Lung (tissue), 12 donors: ENCODE data around the gene LXN. TPM values are rescaled to one million over a fixed set of nuclear protein-coding genes. Genes with fewer than 3 reads are reported as not detected.

Experiments used
- ATAC-seq: fragments of 200-7000 bp; cut with Tn5 transposase; one replicate; pipeline ENCODE4 v1.9.1; 2020; ENCODE audit warnings: moderate number of reproducible peaks; ENCODE audit not compliant: insufficient read depth, low FRiP score
- DNase-seq, 3 donors: peaks; one replicate each; pipeline ENCODE4 v3.0.0-alpha.2; 2013 to 2017
- H3K27ac ChIP-seq, 2 donors: one replicate each; pipeline ENCODE4 v1.5.1; 2013; ENCODE audit warnings: mild to moderate bottlenecking in 2 of 2, moderate library complexity in 2 of 2, control low read depth in 1 of 2, inconsistent platforms in 1 of 2, low read depth in 1 of 2, low read length in 1 of 2
- H3K27me3 ChIP-seq, 3 donors: one replicate each; pipeline ENCODE4 v1.5.1; 2013; ENCODE audit warnings: low read length in 2 of 3; ENCODE audit not compliant: control insufficient read depth in 3 of 3, insufficient read depth in 3 of 3
- H3K36me3 ChIP-seq, 4 donors: one replicate each; pipeline ENCODE4 v1.5.1; 2013; ENCODE audit warnings: low read length in 4 of 4, mild to moderate bottlenecking in 1 of 4, moderate library complexity in 1 of 4; ENCODE audit not compliant: control insufficient read depth in 4 of 4, insufficient read depth in 4 of 4
- H3K4me1 ChIP-seq, 5 donors: one replicate each; pipeline ENCODE4 v1.5.1; 2013; ENCODE audit warnings: low read length in 5 of 5, mild to moderate bottlenecking in 2 of 5, moderate library complexity in 1 of 5; ENCODE audit not compliant: control insufficient read depth in 5 of 5, insufficient read depth in 5 of 5
- H3K4me3 ChIP-seq: one replicate; pipeline ENCODE4 v1.5.1; 2013; ENCODE audit warnings: mild to moderate bottlenecking, control low read depth, moderate library complexity
- H3K9ac ChIP-seq, 2 donors: one replicate each; pipeline ENCODE4 v1.5.1; 2013; ENCODE audit warnings: low read length in 2 of 2, control low read depth in 1 of 2; ENCODE audit not compliant: insufficient read depth in 1 of 2
- H3K9me3 ChIP-seq, 4 donors: one replicate each; pipeline ENCODE4 v1.5.1; 2013; ENCODE audit warnings: low read length in 3 of 4, mild to moderate bottlenecking in 1 of 4, moderate library complexity in 1 of 4; ENCODE audit not compliant: control insufficient read depth in 4 of 4, insufficient read depth in 3 of 4
- WGBS, 2 donors: extraction: QIAGEN DNeasy Blood & Tissue Kit; methylation state at CpG; one replicate each; pipeline ENCODE4 v1.1.7; 2013; 5-methylcytosine and 5-hydroxymethylcytosine counted together
- polyA plus RNA-seq, 2 donors: library from polyadenylated mRNA; stranded (reverse); fragments of 200-250 nt; gene quantifications; one replicate each; pipeline ENCODE4 v1.2.1, GENCODE V29; 2013
- total RNA-seq, 2 donors: library from RNA; depleted of rRNA in 1 of 2; stranded (reverse); fragments of >200 nt in 1 of 2; gene quantifications; one replicate each; pipeline ENCODE4 v1.2.1, GENCODE V29; 2014 to 2021
- TF ChIP-seq, protein P1 (sequence below): IDR thresholded peaks from 2 replicates; pipeline ENCODE4 v1.5.1; 2012; ENCODE audit warnings: mild to moderate bottlenecking; ENCODE audit errors: control extremely low read depth, extremely low read depth
- donor health status: control.
- donor health status: control.
- donor health status: Bipolar disorder and iron deficiency.
- donor health status: healthy.
- donor health status: DM: yes; HTN: yes; CAD: no.

LXN gene
- total and polyA plus RNA-seq, 4 donors, result 20.7 to 103 (median 31.7) TPM

DNA sequence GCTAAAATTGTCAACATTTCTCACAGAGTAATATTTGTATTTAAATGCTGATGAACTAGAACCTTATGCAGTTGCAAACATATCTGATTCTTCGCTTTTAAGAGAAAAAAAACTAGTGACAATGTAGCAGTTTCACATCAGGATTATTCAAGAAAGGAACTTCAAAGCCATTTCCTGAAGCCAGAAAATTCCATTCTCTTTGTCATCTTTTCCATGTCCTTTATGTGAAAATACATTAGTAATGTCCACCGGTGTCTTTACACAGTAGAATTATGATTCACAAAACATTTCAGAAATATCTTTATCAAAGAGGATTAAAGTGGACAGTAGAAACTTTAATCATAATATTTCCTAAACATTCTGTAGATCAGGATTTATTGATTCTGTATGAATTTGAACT is 12.7 kb upstream of the LXN start:
- Histone ChIP-seq H3K4me3 (no peak overlapping the region), H3K4me1 (peaks cover 0 to 5% (median 0%) of the 10 kb centered on the region in 5 donors), H3K36me3 (peaks cover 0 to 15% (median 4%) of the 10 kb centered on the region in 4 donors), H3K27me3 (no peaks in the 10 kb centered on the region), H3K9me3 (no peaks in the 10 kb centered on the region), H3K9ac (no peak overlapping the region), H3K27ac (no peak overlapping the region)
- ATAC-seq (no peak), DNase-seq (no peak)
- 90 to 96% methylated on average over 2 of the region's 2 CpGs for WGBS, 2 donors
- TF ChIP-seq, protein P1, sequence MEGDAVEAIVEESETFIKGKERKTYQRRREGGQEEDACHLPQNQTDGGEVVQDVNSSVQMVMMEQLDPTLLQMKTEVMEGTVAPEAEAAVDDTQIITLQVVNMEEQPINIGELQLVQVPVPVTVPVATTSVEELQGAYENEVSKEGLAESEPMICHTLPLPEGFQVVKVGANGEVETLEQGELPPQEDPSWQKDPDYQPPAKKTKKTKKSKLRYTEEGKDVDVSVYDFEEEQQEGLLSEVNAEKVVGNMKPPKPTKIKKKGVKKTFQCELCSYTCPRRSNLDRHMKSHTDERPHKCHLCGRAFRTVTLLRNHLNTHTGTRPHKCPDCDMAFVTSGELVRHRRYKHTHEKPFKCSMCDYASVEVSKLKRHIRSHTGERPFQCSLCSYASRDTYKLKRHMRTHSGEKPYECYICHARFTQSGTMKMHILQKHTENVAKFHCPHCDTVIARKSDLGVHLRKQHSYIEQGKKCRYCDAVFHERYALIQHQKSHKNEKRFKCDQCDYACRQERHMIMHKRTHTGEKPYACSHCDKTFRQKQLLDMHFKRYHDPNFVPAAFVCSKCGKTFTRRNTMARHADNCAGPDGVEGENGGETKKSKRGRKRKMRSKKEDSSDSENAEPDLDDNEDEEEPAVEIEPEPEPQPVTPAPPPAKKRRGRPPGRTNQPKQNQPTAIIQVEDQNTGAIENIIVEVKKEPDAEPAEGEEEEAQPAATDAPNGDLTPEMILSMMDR, result no peak

DNA sequence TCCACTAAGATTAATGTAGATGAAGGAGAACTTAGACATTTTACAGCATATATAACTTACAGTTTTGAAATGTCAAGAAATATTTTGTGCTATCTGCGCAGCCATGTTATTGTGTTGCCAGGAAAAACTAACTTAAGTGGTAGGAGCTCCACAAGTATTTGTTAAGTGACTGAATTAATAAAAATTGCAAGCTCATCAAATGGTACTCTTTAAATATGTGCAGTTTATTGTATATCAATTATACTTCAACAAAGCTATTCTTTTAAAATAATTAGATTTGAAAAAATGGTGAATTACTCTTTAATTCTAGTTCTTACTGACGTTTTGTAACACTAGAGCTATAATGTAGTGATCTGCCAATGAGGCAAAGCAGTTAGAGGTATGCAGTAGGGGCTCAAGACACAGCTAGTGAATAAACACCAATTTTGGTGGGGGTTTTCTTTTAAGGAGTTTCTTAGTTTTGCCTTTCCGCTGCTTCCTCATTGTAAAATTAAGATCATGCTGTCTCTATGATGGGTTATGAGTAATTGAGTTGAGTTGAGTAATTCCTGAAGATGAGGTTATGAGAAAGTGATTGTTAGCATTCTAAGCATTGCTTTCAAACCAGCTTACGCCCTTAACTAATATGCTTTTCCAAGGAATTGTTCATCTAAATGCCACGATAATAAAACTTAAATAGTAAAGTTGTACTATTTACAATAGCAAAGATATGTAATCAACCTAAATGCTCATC is 10.9 kb upstream of the LXN start:
- no peaks in the 10 kb centered on the region for H3K27me3 ChIP-seq
- H3K4me3 ChIP-seq, result no peak overlapping the region
- no peak overlapping the region for H3K27ac ChIP-seq
- no peak overlapping the region for H3K9ac ChIP-seq
- H3K4me1 ChIP-seq, result peaks cover 0 to 5% (median 0%) of the 10 kb centered on the region in 5 donors
- no peaks in the 10 kb centered on the region for H3K9me3 ChIP-seq
- DNase-seq (no peak), ATAC-seq (no peak)
- WGBS, 2 donors, result 85 to 97% methylated on average over 5 of the region's 5 CpGs
- H3K36me3 ChIP-seq, result peaks cover 0 to 18% (median 7%) of the 10 kb centered on the region in 4 donors
- TF ChIP-seq, protein P1, result no peak

DNA sequence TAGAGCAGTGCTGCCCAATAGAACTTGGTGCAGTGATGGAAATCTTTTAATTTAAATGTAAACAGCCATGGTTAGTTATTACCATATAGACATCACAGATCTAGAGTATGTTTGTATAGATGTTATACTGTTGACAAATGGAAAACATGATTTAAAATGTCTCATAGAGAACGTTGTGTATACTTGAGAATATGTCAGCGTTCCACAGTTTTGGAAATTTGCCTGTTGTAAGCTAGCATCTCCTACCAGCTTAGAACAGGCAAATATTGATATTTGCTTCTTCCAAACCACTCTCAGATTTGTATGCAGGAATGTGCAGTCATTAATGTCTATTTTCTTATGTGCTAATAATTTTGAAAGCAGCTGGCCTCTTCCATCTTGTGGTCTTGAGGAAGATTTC is 8.4 kb upstream of the LXN start:
- TF ChIP-seq, protein P1, result no peak
- no peak overlapping the region for H3K27ac ChIP-seq
- H3K36me3 ChIP-seq, result peaks cover 0 to 12% (median 9%) of the 10 kb centered on the region in 4 donors
- no peaks in the 10 kb centered on the region for H3K9me3 ChIP-seq
- no peak overlapping the region for H3K9ac ChIP-seq
- H3K4me3 ChIP-seq, result no peak overlapping the region
- H3K27me3 ChIP-seq, result no peaks in the 10 kb centered on the region
- ATAC-seq, result no peak
- peaks cover 0 to 5% (median 0%) of the 10 kb centered on the region in 5 donors for H3K4me1 ChIP-seq
- WGBS, 2 donors, result 79 to 82% methylated on average over 2 of the region's 2 CpGs
- no peak for DNase-seq
